HG03060 (cell line): Measurements from ENCODE around the gene VDAC2.
"Not testable (repeated sequence)": the region's sequence is repeated elsewhere in the genome, so short reads cannot be mapped to it uniquely, and the experiment has no call there.

Source experiments
- ATAC-seq: cut with Tn5 transposase; IDR thresholded peaks from one replicate; pipeline ENCODE4 v1.9.1; 2021; ENCODE audit warnings: low read depth, moderate number of reproducible peaks; ENCODE audit not compliant: unreplicated experiment

The VDAC2 gene

GRCh38 chr10:75210282-75211006, at the start of gene VDAC2:
Gene VDAC2, plus strand, starts transcription at chr10:75210796. Its CDS starts 363 bp downstream, at chr10:75211159.
- peak; percentile 78 for ATAC-seq

GRCh38 chr10:75165684-75166622, 44.6 kb upstream of the VDAC2 start:
- peak; percentile 71 for ATAC-seq

GRCh38 chr10:75166623-75166972, 44.0 kb upstream of the VDAC2 start:
- no peak for ATAC-seq

- no peak for ATAC-seq
Observed at GRCh38 chr10:75168275-75168674, 42.3 kb upstream of the VDAC2 start.

GRCh38 chr10:75170215-75170614, 40.4 kb upstream of the VDAC2 start:
- no peak for ATAC-seq

- ATAC-seq = no peak
Observed at GRCh38 chr10:75175046-75175445, 35.5 kb upstream of the VDAC2 start.

- no peak for ATAC-seq
Observed at GRCh38 chr10:75176046-75176445, 34.5 kb upstream of the VDAC2 start.

- no peak for ATAC-seq
Observed at GRCh38 chr10:75176736-75177135, 33.9 kb upstream of the VDAC2 start.

GRCh38 chr10:75179657-75180177, 30.9 kb upstream of the VDAC2 start:
- ATAC-seq = no peak

GRCh38 chr10:75180592-75180991, 30.0 kb upstream of the VDAC2 start:
- no peak for ATAC-seq

- no peak for ATAC-seq
Observed at GRCh38 chr10:75181073-75181472, 29.5 kb upstream of the VDAC2 start.

- ATAC-seq = no peak
Observed at GRCh38 chr10:75186310-75186709, 24.3 kb upstream of the VDAC2 start.

GRCh38 chr10:75187961-75188426, 22.6 kb upstream of the VDAC2 start:
- ATAC-seq = no peak

- ATAC-seq = not testable (repeated sequence)
Observed at GRCh38 chr10:75188522-75188921, 22.1 kb upstream of the VDAC2 start.

- no peak for ATAC-seq
Observed at GRCh38 chr10:75189266-75190096, 21.1 kb upstream of the VDAC2 start.

GRCh38 chr10:75191821-75192568, 18.6 kb upstream of the VDAC2 start:
- no peak for ATAC-seq

- not testable (repeated sequence) for ATAC-seq
Observed at GRCh38 chr10:75194625-75195024, 16.0 kb upstream of the VDAC2 start.

- ATAC-seq = no peak
Observed at GRCh38 chr10:75195035-75195763, 15.4 kb upstream of the VDAC2 start.

- no peak for ATAC-seq
Observed at GRCh38 chr10:75197066-75197465, 13.5 kb upstream of the VDAC2 start.
